Gastroesophageal sphincter (tissue), 4 donors: ENCODE measurements around the gene FOXL2. TPM values are rescaled to one million over a fixed set of nuclear protein-coding genes. Genes with fewer than 3 reads are reported as not detected.

ENCODE experiments used
- ATAC-seq: fragments of 150-250 bp; one replicate; pipeline ENCODE4 v1.9.1; 2016; ENCODE audit warnings: mild to moderate bottlenecking, moderate library complexity
- H3K27ac ChIP-seq, 4 donors: fragments of 200-600 bp; sonication (generic) in 3 of 4; 1 replicate in 3 of 4; 2 replicates in 1 of 4; pipeline ENCODE4 v1.5.1; 2016 to 2019
- H3K27me3 ChIP-seq: fragments of 200-600 bp; sonication (generic); one replicate; pipeline ENCODE4 v1.5.1; 2019
- H3K36me3 ChIP-seq, 2 donors: fragments of 200-600 bp; sonication (generic); one replicate each; pipeline ENCODE4 v1.5.1; 2019; ENCODE audit warnings: control low read depth in 1 of 2
- H3K4me1 ChIP-seq, 3 donors: fragments of 200-600 bp; sonication (generic); 1 replicate in 2 of 3; 2 replicates in 1 of 3; pipeline ENCODE4 v1.5.1; 2016 to 2019; ENCODE audit warnings: control low read depth in 2 of 3
- H3K4me3 ChIP-seq, 2 donors: fragments of 200-600 bp; sonication (generic); one replicate each; pipeline ENCODE4 v1.5.1; 2019; ENCODE audit warnings: mild to moderate bottlenecking in 1 of 2, moderate library complexity in 1 of 2
- H3K9me3 ChIP-seq, 3 donors: fragments of 200-600 bp; sonication (generic); one replicate each; pipeline ENCODE4 v1.5.1; 2017 to 2019; ENCODE audit warnings: control low read depth in 2 of 3
- EP300 ChIP-seq: sonication (generic); formaldehyde crosslinking; IDR thresholded peaks from one replicate; pipeline ENCODE4 v1.6.1; 2017; ENCODE audit warnings: antibody characterized with exemption, mild to moderate bottlenecking
- POLR2A ChIP-seq, 2 donors: fragments of 450-650 bp; IDR thresholded peaks; one replicate each; pipeline ENCODE4 v1.6.1; 2017; ENCODE audit warnings: antibody characterized with exemption in 2 of 2, mild to moderate bottlenecking in 2 of 2, moderate library complexity in 1 of 2
- POLR2AphosphoS5 ChIP-seq: sonication (generic); formaldehyde crosslinking; IDR thresholded peaks from one replicate; pipeline ENCODE4 v1.6.1; 2017; ENCODE audit warnings: antibody characterized with exemption
- WGBS, 2 donors: methylation state at CpG; one replicate each; pipeline ENCODE4 v1.1.5; 2018; ENCODE audit warnings: low coverage in 1 of 2; 5-methylcytosine and 5-hydroxymethylcytosine counted together
- total RNA-seq, 4 donors: library from RNA; depleted of rRNA; stranded (reverse); fragments of >200 nt; gene quantifications; one replicate each; pipeline ENCODE4 v1.1.0, GENCODE V29; 2016
- TF ChIP-seq, protein P1 (sequence below), 4 experiments: fragments of 200-600 bp in 2 of 4; fragments of 450-650 bp in 2 of 4; sonication (generic) in 1 of 4; IDR thresholded peaks; one replicate each; pipeline ENCODE4 v1.5.1; 2017 to 2019; ENCODE audit warnings: antibody characterized with exemption in 4 of 4, mild to moderate bottlenecking in 2 of 4, moderate library complexity in 2 of 4

Gene FOXL2
- total RNA-seq, 4 donors from 2014 or later: not detected

DNA sequence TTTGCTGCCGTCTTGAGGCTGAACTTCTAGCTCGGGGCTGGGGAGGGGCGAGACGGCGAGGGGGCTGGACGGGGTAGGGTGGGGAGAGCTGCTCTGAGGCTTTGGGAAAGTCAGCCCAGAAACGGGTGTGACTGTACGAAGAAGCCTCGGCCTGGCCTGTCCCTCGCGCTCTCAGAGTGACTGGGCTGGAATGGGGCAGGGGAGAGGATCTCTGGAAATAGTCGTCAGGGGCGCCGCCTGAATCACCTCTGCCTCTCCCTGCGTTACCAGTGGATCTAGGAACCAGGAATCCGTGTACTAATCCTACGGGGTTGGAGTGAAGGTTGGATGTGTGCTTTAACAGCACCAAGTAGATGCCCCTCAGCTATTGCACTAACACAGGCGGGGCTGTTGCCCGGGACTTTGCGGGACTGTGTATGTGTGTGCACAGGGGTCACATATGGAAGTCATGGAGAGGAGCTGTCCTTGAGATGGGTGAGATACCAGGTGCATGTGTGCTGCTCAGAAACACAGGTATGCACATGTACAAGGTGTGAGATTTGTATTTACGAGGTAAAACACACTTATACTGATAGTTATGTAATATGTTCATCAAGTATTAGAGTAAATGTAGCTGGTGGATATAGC, 671 bp upstream of the FOXL2 start:
- Histone ChIP-seq H3K4me1 (peaks cover 0 to 62% (median 37%) of the 10 kb centered on the region in 3 donors), H3K27me3 (peaks cover 100% of the 10 kb centered on the region), H3K27ac (no peak overlapping the region), H3K9me3 (no peaks in the 10 kb centered on the region), H3K4me3 (peak overlapping the region in 1 of 2 donors; percentile 55), H3K36me3 (no peaks in the 10 kb centered on the region)
- 82 to 91% methylated on average over 1 to 3 of the region's 21 CpGs for WGBS, 2 donors
- ATAC-seq: no peak
- TF ChIP-seq EP300 (no peak), POLR2AphosphoS5 (no peak), POLR2A (IDR thresholded peaks at IDR 0.05) (no peak)
- TF ChIP-seq, protein P1, sequence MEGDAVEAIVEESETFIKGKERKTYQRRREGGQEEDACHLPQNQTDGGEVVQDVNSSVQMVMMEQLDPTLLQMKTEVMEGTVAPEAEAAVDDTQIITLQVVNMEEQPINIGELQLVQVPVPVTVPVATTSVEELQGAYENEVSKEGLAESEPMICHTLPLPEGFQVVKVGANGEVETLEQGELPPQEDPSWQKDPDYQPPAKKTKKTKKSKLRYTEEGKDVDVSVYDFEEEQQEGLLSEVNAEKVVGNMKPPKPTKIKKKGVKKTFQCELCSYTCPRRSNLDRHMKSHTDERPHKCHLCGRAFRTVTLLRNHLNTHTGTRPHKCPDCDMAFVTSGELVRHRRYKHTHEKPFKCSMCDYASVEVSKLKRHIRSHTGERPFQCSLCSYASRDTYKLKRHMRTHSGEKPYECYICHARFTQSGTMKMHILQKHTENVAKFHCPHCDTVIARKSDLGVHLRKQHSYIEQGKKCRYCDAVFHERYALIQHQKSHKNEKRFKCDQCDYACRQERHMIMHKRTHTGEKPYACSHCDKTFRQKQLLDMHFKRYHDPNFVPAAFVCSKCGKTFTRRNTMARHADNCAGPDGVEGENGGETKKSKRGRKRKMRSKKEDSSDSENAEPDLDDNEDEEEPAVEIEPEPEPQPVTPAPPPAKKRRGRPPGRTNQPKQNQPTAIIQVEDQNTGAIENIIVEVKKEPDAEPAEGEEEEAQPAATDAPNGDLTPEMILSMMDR (IDR thresholded peaks at IDR 0.05): no peak

DNA sequence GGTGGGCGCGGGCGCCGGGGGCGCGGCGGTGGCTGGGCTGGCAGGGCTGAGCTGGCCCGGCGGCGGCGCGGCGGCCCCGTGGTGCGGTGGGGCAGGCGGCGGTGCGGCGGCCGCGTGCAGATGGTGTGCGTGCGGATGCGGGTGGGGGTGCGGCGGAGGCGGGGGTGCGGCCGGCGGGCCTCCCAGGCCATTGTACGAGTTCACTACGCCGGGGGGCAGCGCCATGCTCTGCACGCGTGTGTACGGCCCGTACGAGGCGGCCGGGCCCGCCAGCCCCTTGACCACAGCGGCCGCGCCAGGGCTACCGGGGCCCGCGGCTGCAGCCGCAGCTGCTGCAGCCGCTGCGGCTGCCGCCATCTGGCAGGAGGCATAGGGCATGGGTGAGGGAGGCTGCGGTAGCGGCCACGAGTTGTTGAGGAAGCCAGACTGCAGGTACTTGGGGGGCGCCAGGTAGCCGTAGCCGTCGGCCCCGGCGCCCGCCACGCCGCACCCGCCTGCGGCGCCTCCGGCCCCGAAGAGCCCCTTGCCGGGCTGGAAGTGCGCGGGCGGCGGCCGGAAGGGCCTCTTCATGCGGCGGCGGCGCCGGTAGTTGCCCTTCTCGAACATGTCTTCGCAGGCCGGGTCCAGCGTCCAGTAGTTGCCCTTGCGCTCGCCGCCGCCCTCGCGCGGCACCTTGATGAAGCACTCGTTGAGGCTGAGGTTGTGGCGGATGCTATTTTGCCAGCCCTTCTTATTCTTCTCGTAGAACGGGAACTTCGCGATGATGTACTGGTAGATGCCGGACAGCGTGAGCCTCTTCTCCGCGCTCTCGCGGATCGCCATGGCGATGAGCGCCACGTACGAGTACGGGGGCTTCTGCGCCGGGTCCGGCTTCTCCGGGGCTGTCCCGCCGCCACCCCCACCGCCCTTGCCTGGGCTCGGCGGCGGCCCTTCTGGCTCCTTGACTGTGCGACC, 951 bp downstream of the FOXL2 start:
- 1% methylated on average over 23 of the region's 120 CpGs; no CpG with 5 or more reads in 1 of the 2 donors for WGBS, 2 donors
- peak overlapping the region; percentile 9 to 55 for H3K4me3 ChIP-seq
- no peak for ATAC-seq
- peaks cover 0 to 62% (median 37%) of the 10 kb centered on the region in 3 donors for H3K4me1 ChIP-seq
- H3K36me3 ChIP-seq: no peaks in the 10 kb centered on the region
- TF ChIP-seq EP300: no peak
- no peak for TF ChIP-seq POLR2AphosphoS5
- no peak for TF ChIP-seq POLR2A (IDR thresholded peaks at IDR 0.05)
- TF ChIP-seq, protein P1 (IDR thresholded peaks at IDR 0.05): no peak
- peaks cover 100% of the 10 kb centered on the region for H3K27me3 ChIP-seq
- no peak overlapping the region for H3K27ac ChIP-seq
- H3K9me3 ChIP-seq: no peaks in the 10 kb centered on the region

DNA sequence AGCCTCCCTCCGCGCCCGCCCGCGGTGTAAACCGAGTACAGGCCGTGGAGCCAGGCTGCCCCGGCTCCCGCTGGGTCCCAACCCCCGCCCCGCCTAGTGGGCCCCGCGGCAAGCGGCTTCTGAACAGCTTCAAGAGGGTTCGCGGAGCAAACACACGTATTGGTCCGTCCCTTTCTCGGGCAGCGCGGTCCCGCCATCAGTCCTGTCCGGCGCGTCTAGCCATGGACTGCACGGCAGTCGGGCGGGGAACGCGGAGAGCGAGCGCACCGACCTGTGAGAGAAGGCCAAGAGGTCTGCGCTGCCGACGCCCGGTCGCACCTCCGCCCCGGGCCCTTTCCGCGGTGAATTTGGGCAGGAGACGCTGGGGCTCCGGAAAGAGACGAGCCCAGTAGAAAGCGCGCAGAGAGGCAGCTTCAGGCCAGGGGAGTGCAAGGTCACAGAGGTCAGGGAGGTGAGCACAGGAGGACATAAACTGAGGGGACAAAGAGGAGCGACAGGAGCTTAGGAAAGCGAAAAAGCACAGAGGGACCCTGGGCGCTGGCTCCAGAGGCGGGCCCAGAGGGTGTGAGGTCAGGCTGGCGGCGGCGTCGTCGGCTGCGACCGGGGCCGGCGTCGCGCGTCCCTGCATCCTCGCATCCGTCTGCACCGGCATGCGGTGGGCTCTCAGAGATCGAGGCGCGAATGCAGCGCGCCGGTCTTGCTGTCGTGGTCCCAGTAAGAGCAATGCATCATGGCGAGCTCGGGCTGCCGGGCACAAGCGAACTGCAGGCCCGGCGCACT, 1.8 kb downstream of the FOXL2 start:
- 1 to 3% methylated on average over 10 to 18 of the region's 80 CpGs for WGBS, 2 donors
- H3K27ac ChIP-seq: no peak overlapping the region
- peaks cover 0 to 55% (median 34%) of the 10 kb centered on the region in 3 donors for H3K4me1 ChIP-seq
- H3K36me3 ChIP-seq: no peaks in the 10 kb centered on the region
- peak overlapping the region in 1 of 2 donors; percentile 55 for H3K4me3 ChIP-seq
- ATAC-seq: no peak
- peaks cover 100% of the 10 kb centered on the region for H3K27me3 ChIP-seq
- no peaks in the 10 kb centered on the region for H3K9me3 ChIP-seq
- TF ChIP-seq EP300: no peak
- no peak for TF ChIP-seq POLR2A (IDR thresholded peaks at IDR 0.05)
- TF ChIP-seq POLR2AphosphoS5: no peak
- TF ChIP-seq, protein P1 (IDR thresholded peaks at IDR 0.05): no peak

DNA sequence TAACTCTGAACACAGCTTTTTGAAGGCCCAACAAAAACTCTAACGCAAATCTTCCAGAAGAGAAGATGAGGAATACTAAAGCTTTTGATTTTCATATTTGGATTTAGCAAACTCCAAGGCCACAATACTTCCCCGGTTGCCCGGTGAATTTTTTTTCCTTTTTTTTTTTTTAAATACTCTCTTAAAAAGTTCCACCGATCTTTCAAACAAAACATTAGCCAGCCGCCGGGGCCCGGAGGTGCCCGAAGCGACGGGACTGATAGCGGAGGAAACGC, 2.3 kb downstream of the FOXL2 start:
- ATAC-seq: no peak
- 14 to 28% methylated on average over 6 of the region's 12 CpGs for WGBS, 2 donors
- Histone ChIP-seq H3K27me3 (peaks cover 100% of the 10 kb centered on the region), H3K9me3 (no peaks in the 10 kb centered on the region), H3K36me3 (no peaks in the 10 kb centered on the region), H3K4me1 (peaks cover 0 to 55% (median 32%) of the 10 kb centered on the region in 3 donors), H3K4me3 (peak overlapping the region in 1 of 2 donors; percentile 55), H3K27ac (no peak overlapping the region)
- TF ChIP-seq, protein P1 (IDR thresholded peaks at IDR 0.05): no peak
- TF ChIP-seq POLR2AphosphoS5 (no peak), POLR2A (IDR thresholded peaks at IDR 0.05) (no peak), EP300 (no peak)
